ENCODE data around the gene PACRG.

DNA sequence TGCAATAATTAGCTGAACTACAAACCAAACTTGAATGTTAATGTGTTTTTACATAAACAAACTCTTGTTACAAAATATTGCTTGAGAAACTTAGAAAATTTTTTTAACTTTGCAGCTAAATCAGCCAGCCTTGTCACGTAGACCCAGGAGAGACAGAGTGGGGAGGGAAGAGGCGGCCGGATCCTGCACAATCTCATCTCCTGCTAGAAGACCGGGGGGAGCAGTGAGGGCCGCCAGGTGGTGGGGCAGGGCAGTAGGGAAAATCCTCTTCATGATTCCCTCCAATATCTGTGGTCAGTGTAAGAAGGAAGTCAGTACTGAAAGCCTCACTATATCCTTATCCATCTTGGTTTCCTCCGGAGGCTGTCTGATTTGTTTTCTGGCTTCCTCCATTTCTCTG lies 193.3 kb downstream of the PACRG start:
- TF ChIP-seq POLR2A (IDR thresholded peaks at IDR 0.05), result no peak
- TF ChIP-seq, protein P1, sequence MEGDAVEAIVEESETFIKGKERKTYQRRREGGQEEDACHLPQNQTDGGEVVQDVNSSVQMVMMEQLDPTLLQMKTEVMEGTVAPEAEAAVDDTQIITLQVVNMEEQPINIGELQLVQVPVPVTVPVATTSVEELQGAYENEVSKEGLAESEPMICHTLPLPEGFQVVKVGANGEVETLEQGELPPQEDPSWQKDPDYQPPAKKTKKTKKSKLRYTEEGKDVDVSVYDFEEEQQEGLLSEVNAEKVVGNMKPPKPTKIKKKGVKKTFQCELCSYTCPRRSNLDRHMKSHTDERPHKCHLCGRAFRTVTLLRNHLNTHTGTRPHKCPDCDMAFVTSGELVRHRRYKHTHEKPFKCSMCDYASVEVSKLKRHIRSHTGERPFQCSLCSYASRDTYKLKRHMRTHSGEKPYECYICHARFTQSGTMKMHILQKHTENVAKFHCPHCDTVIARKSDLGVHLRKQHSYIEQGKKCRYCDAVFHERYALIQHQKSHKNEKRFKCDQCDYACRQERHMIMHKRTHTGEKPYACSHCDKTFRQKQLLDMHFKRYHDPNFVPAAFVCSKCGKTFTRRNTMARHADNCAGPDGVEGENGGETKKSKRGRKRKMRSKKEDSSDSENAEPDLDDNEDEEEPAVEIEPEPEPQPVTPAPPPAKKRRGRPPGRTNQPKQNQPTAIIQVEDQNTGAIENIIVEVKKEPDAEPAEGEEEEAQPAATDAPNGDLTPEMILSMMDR (IDR thresholded peaks at IDR 0.05), result no peak
- no peak for TF ChIP-seq EP300 (IDR thresholded peaks at IDR 0.05)

Measured in ovary (tissue), 3 donors.